Measurements from ENCODE around the gene ATXN7L3B. TPM values are rescaled to one million over a fixed set of nuclear protein-coding genes. Genes with fewer than 3 reads are reported as not detected.

Gene ATXN7L3B
- total RNA-seq, 3 donors from 2014 or later (not counting 1 experiment from before 2014, with no cell fraction given), result 49.0 to 61.4 (median 51.6) TPM

DNA sequence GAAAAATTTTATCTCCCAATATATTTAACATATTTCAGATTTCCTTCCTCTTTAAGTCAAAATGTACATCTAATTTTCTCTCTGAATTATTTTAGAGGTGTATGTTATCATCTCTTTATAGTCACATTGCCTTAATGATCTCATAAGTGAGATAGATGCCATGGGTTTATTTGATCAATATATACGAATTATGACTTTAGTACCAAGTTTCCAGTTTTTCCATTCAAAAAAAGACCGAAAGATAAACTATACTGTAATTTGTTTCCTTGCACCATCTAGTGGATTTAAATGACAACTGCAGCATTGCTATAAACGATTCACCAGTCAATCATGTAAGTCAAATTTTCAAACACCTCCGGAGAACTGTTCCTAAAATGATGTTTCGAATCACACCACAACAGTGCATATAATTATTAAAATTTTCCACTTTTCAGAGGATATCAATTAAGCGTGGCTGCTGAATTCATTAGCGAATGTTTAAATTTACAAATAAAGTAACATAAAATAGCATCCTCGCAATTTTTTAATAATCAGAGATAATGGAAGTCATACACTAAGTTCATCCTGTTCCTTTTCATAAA, 419 bp upstream of the ATXN7L3B start:
- DNase-seq, result peak in 1 of 2 donors; percentile 74

DNA sequence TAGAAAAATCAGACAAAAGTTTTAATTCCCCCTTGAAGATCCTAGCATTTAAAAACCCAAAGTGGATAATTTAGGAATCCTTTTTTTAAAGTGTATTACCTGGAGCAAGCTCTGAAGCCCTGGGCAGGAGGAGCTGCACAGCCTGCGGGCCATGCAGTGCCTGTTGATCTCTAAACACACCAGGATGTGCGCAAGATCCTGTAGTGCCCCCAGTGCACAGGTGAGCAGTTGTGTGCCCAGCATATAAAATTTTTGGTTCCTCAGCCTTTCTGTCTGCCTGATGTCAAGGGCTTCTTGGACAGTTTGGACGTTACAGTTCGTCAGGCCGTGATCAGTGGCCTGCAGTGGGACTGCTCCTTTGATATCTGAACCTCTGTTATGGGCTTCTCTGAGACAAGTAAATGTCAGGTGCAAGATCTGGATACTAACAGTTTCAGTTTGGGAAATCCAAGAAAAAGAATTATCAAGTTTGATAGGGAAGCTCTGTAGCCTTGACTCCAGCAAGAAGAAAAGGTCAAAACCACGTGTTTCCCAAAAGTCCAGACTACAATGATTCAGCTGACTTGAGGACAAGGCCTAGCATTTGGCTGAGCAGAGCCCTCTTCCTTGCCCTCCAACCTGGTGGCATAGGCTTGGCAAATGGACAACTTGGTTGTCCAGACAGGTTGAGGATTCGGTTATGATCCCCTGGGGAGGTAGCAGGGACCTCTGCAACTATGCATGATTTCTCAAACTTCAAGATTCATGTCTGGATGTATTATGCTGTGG, 1.0 kb downstream of the ATXN7L3B start:
- no peaks in the 10 kb centered on the region for H3K9me3 ChIP-seq (ENCODE audit: control insufficient read depth, insufficient read depth, low read length)
- Mint-ChIP-seq H3K27ac (peak overlapping the region; percentile 99), H3K4me3 (peak overlapping the region; percentile 98), H3K27me3 (ENCODE audit: low read depth in 2 of 2) (no peaks in the 10 kb centered on the region), H3K4me1 (peaks cover 57 to 65% of the 10 kb centered on the region in 2 donors), H3K36me3 (peaks cover 6% of the 10 kb centered on the region), H3K9me3 (no peaks in the 10 kb centered on the region)
- DNase-seq (peak in 1 of 2 donors; percentile 70), ATAC-seq (peak in 1 of 3 donors; percentile 4)
- peaks cover 27% of the 10 kb centered on the region for H3K4me1 ChIP-seq (ENCODE audit: control insufficient read depth, insufficient read depth, low read length)
- intact Hi-C loops (cut with micrococcal nuclease), result loop anchor here (5.0 to 10.0 kb wide), 2 partner anchors 54 to 516 kb away; no protein-coding TSS in a partner anchor
- 22% methylated on average over 7 of the region's 7 CpGs for WGBS (ENCODE audit: insufficient coverage)
- peak overlapping the region; percentile 94 for H3K27ac ChIP-seq (ENCODE audit: low read length)
- TF ChIP-seq, protein P1, sequence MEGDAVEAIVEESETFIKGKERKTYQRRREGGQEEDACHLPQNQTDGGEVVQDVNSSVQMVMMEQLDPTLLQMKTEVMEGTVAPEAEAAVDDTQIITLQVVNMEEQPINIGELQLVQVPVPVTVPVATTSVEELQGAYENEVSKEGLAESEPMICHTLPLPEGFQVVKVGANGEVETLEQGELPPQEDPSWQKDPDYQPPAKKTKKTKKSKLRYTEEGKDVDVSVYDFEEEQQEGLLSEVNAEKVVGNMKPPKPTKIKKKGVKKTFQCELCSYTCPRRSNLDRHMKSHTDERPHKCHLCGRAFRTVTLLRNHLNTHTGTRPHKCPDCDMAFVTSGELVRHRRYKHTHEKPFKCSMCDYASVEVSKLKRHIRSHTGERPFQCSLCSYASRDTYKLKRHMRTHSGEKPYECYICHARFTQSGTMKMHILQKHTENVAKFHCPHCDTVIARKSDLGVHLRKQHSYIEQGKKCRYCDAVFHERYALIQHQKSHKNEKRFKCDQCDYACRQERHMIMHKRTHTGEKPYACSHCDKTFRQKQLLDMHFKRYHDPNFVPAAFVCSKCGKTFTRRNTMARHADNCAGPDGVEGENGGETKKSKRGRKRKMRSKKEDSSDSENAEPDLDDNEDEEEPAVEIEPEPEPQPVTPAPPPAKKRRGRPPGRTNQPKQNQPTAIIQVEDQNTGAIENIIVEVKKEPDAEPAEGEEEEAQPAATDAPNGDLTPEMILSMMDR (IDR thresholded peaks at IDR 0.05), result no peak
- peaks cover 14% of the 10 kb centered on the region for H3K36me3 ChIP-seq (ENCODE audit: control insufficient read depth, insufficient read depth, low read length)
- H3K4me3 ChIP-seq (ENCODE audit: low read length), result peak overlapping the region; percentile 87
- H3K27me3 ChIP-seq (ENCODE audit: control insufficient read depth, insufficient read depth, low read length), result no peaks in the 10 kb centered on the region

More for the DNA sequence above, 419 bp upstream of the ATXN7L3B start:
- peaks cover 27% of the 10 kb centered on the region for H3K4me1 ChIP-seq (ENCODE audit: control insufficient read depth, insufficient read depth, low read length)
- H3K9me3 ChIP-seq (ENCODE audit: control insufficient read depth, insufficient read depth, low read length), result no peaks in the 10 kb centered on the region
- peak overlapping the region; percentile 87 for H3K4me3 ChIP-seq (ENCODE audit: low read length)
- Mint-ChIP-seq H3K4me3 (peak overlapping the region; percentile 98), H3K27me3 (ENCODE audit: low read depth in 2 of 2) (no peaks in the 10 kb centered on the region), H3K9me3 (no peaks in the 10 kb centered on the region), H3K27ac (peak overlapping the region; percentile 99), H3K4me1 (peaks cover 47 to 53% of the 10 kb centered on the region in 2 donors), H3K36me3 (peaks cover 6% of the 10 kb centered on the region)
- H3K36me3 ChIP-seq (ENCODE audit: control insufficient read depth, insufficient read depth, low read length), result peaks cover 14% of the 10 kb centered on the region
- 0% methylated on average over 6 of the region's 8 CpGs for WGBS (ENCODE audit: insufficient coverage)
- TF ChIP-seq, protein P1 (IDR thresholded peaks at IDR 0.05), result peak; percentile 95
- H3K27me3 ChIP-seq (ENCODE audit: control insufficient read depth, insufficient read depth, low read length), result no peaks in the 10 kb centered on the region
- intact Hi-C loops (cut with micrococcal nuclease), result loop anchor here (1.0 to 10.0 kb wide), 3 partner anchors 52 to 515 kb away; no protein-coding TSS in a partner anchor
- ATAC-seq, result peak; percentile 58 to 75 (median 60)
- H3K27ac ChIP-seq (ENCODE audit: low read length), result peak overlapping the region; percentile 94

DNA sequence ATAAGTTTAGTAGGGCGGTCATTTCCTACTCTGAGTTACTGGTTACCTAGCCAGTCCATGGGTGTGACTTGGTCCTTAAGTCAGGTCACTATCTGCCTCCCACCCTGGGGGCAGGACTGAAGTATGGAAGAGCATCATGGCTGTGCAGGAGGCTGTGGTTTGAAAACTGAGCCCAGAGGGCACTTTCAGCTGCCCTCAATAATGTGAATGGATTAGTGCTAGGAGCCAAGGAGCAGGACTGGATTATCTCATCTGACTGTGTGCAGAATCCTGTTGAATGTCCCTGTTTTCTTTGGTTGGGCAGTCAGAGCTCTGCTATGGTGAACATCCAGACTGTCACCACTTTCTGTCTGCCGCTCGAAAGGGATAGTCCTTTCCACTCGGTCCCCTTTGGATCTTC, 1.6 kb downstream of the ATXN7L3B start:
- peaks cover 27% of the 10 kb centered on the region for H3K4me1 ChIP-seq (ENCODE audit: control insufficient read depth, insufficient read depth, low read length)
- Mint-ChIP-seq H3K27me3 (ENCODE audit: low read depth in 2 of 2) (no peaks in the 10 kb centered on the region), H3K27ac (peak overlapping the region; percentile 99), H3K4me3 (peak overlapping the region; percentile 98), H3K9me3 (no peaks in the 10 kb centered on the region), H3K36me3 (peaks cover 6% of the 10 kb centered on the region), H3K4me1 (peaks cover 57 to 71% of the 10 kb centered on the region in 2 donors)
- H3K27ac ChIP-seq (ENCODE audit: low read length), result peak overlapping the region; percentile 94
- intact Hi-C loops (cut with micrococcal nuclease), result loop anchor here (5.0 to 10.0 kb wide), 2 partner anchors 54 to 517 kb away; no protein-coding TSS in a partner anchor
- no peaks in the 10 kb centered on the region for H3K9me3 ChIP-seq (ENCODE audit: control insufficient read depth, insufficient read depth, low read length)
- H3K4me3 ChIP-seq (ENCODE audit: low read length), result no peak overlapping the region
- DNase-seq (peak in 1 of 2 donors; percentile 10), ATAC-seq (no peak)
- no peaks in the 10 kb centered on the region for H3K27me3 ChIP-seq (ENCODE audit: control insufficient read depth, insufficient read depth, low read length)
- H3K36me3 ChIP-seq (ENCODE audit: control insufficient read depth, insufficient read depth, low read length), result peaks cover 14% of the 10 kb centered on the region
- 91% methylated on average over 4 of the region's 4 CpGs for WGBS (ENCODE audit: insufficient coverage)
- TF ChIP-seq, protein P1 (IDR thresholded peaks at IDR 0.05), result no peak
